Activated CD4-positive, alpha-beta memory T cell treated with anti-CD3 and anti-CD28 coated beads, Interleukin-2, amount 10 ng/mL, durations not matched to agents 7 days and 5 days (primary cell): ENCODE measurements around the gene FKBP5. TPM values are rescaled to one million over a fixed set of nuclear protein-coding genes. Genes with fewer than 3 reads are reported as not detected.
A peak's percentile ranks its signal among the peaks of the same experiment; 100 is the strongest.
"Not testable (repeated sequence)": the region's sequence is repeated elsewhere in the genome, so short reads cannot be mapped to it uniquely, and the experiment has no call there.

Experiments used
- CTCF ChIA-PET: fragments of 350-600 bp; sonication (Branson Sonifier 250); formaldehyde crosslinking; loops from one replicate; lab custom pipeline; 2021; ENCODE audit warnings: antibody characterized with exemption, inconsistent platforms; lab: Charles Lee
- POLR2A ChIA-PET: fragments of 350-600 bp; sonication (Branson Sonifier 250); formaldehyde crosslinking; loops from one replicate; lab custom pipeline; 2021; ENCODE audit warnings: antibody characterized with exemption; lab: Charles Lee
- DNase-seq: peaks from one replicate; pipeline ENCODE4 v3.0.0-alpha.2; 2020
- H3K27ac Mint-ChIP-seq: one replicate; pipeline ENCODE4 v1.8.0; 2021; ENCODE audit warnings: mild to moderate bottlenecking, mixed read lengths
- H3K27me3 Mint-ChIP-seq: one replicate; pipeline ENCODE4 v1.8.0; 2021; ENCODE audit warnings: mixed read lengths
- H3K36me3 Mint-ChIP-seq: one replicate; pipeline ENCODE4 v1.8.0; 2021; ENCODE audit warnings: low read depth, mixed read lengths
- H3K4me1 Mint-ChIP-seq: one replicate; pipeline ENCODE4 v1.8.0; 2021; ENCODE audit warnings: mixed read lengths
- H3K4me3 Mint-ChIP-seq: one replicate; pipeline ENCODE4 v1.8.0; 2021; ENCODE audit warnings: mild to moderate bottlenecking, mixed read lengths
- H3K9me3 Mint-ChIP-seq: one replicate; pipeline ENCODE4 v1.8.0; 2021; ENCODE audit warnings: mixed read lengths
- total RNA-seq, 2 experiments: library from RNA; stranded (reverse); gene quantifications; one replicate each; pipeline ENCODE4 v1.2.3, GENCODE V29; 2021

The FKBP5 gene
- total RNA-seq, result 10 to 100 TPM; 51.1 to 51.5 TPM

GRCh38 chr6:35688605-35689322 lies at the start of gene FKBP5:
TSS of gene FKBP5 (minus strand) at chr6:35688915. CDS start at chr6:35642824, 46,091 bp downstream.
- Mint-ChIP-seq H3K27ac (peak within 1 kb of the TSS; percentile 82), H3K9me3 (no peaks in the 10 kb centered on the region), H3K27me3 (no peaks in the 10 kb centered on the region), H3K36me3 (no peaks in the 10 kb centered on the region), H3K4me1 (peaks cover 15% of the 10 kb centered on the region), H3K4me3 (peak within 1 kb of the TSS; percentile 90)
- POLR2A ChIA-PET, result interaction anchor here (0.8 to 5.3 kb wide), 8 partner anchors 8 to 44 kb away, joined by 3 to 36 read pairs (median 4); no protein-coding TSS in a partner anchor
- peak; percentile 91 for DNase-seq
- CTCF ChIA-PET, result interaction anchor here (1.2 to 1.6 kb wide), 2 partner anchors 47 to 218 kb away, joined by 3 to 5 read pairs; no protein-coding TSS in a partner anchor

GRCh38 chr6:35737413-35738211 lies 48.9 kb upstream of the FKBP5 start:
- Mint-ChIP-seq H3K27me3 (no peaks in the 10 kb centered on the region), H3K27ac (no peak overlapping the region), H3K4me1 (peaks cover 28% of the 10 kb centered on the region), H3K9me3 (no peaks in the 10 kb centered on the region), H3K4me3 (no peak overlapping the region), H3K36me3 (no peaks in the 10 kb centered on the region)
- no peak for DNase-seq
- CTCF ChIA-PET, result interaction anchor here (0.6 to 5.2 kb wide), 42 partner anchors 9 to 393 kb away, joined by 3 to 90 read pairs (median 6); no protein-coding TSS in a partner anchor
- POLR2A ChIA-PET, result interaction anchor here (1.5 to 1.8 kb wide), 2 partner anchors 10 to 153 kb away, joined by 5 to 6 read pairs; no protein-coding TSS in a partner anchor

GRCh38 chr6:35736982-35737412 lies 48.3 kb upstream of the FKBP5 start, which contains the start of gene ARMC12:
TSS of gene ARMC12 (plus strand) at chr6:35737032. CDS start at chr6:35737109, 77 bp downstream.
- no peaks in the 10 kb centered on the region for H3K9me3 Mint-ChIP-seq
- ChIA-PET CTCF (interaction anchor here (0.7 to 5.2 kb wide), 61 partner anchors 9 to 478 kb away, joined by 3 to 90 read pairs (median 5); partner anchors contain the start of genes FKBP5 and ZNF76), POLR2A (interaction anchor here (1.3 to 1.8 kb wide), 4 partner anchors 10 to 155 kb away, joined by 3 to 9 read pairs (median 6); no protein-coding TSS in a partner anchor)
- no peak within 1 kb of the TSS for H3K4me3 Mint-ChIP-seq
- H3K27me3 Mint-ChIP-seq, result no peaks in the 10 kb centered on the region
- DNase-seq, result no peak
- H3K36me3 Mint-ChIP-seq, result no peaks in the 10 kb centered on the region
- peaks cover 33% of the 10 kb centered on the region for H3K4me1 Mint-ChIP-seq
- no peak within 1 kb of the TSS for H3K27ac Mint-ChIP-seq

- Mint-ChIP-seq H3K4me1 (peaks cover 37% of the 10 kb centered on the region), H3K4me3 (no peak overlapping the region), H3K36me3 (no peaks in the 10 kb centered on the region), H3K27me3 (no peaks in the 10 kb centered on the region), H3K27ac (no peak overlapping the region), H3K9me3 (no peaks in the 10 kb centered on the region)
- CTCF ChIA-PET, result interaction anchor here (0.7 to 5.2 kb wide), 57 partner anchors 9 to 477 kb away, joined by 3 to 90 read pairs (median 5); partner anchors contain the start of genes DEF6, FKBP5 and ZNF76
- POLR2A ChIA-PET, result interaction anchor here (0.7 to 1.8 kb wide), 5 partner anchors 9 to 214 kb away, joined by 3 to 9 read pairs (median 5); no protein-coding TSS in a partner anchor
- peak; percentile 85 for DNase-seq
These were observed 47.7 kb upstream of the FKBP5 start for GRCh38 chr6:35736253-35736894.

GRCh38 chr6:35735452-35735851 lies 46.7 kb upstream of the FKBP5 start:
- ChIA-PET CTCF (interaction anchor here (1.1 to 5.2 kb wide), 25 partner anchors 10 to 476 kb away, joined by 3 to 90 read pairs (median 11); partner anchors contain the start of genes FKBP5 and ZNF76), POLR2A (interaction anchor here (1.3 to 1.8 kb wide), 3 partner anchors 48 to 154 kb away, joined by 3 to 9 read pairs (median 5); no protein-coding TSS in a partner anchor)
- Mint-ChIP-seq H3K36me3 (no peaks in the 10 kb centered on the region), H3K9me3 (no peaks in the 10 kb centered on the region), H3K4me1 (peaks cover 45% of the 10 kb centered on the region), H3K27ac (no peak overlapping the region), H3K27me3 (no peaks in the 10 kb centered on the region), H3K4me3 (no peak overlapping the region)
- DNase-seq, result no peak

GRCh38 chr6:35734319-35734718 lies 45.6 kb upstream of the FKBP5 start:
- ChIA-PET POLR2A (interaction anchor here (0.7 to 3.6 kb wide), 5 partner anchors 17 to 91 kb away, joined by 3 to 36 read pairs (median 3); partner anchors contain the start of gene FKBP5), CTCF (interaction anchor here (0.7 to 2.8 kb wide), 12 partner anchors 17 to 170 kb away, joined by 3 to 20 read pairs (median 4); no protein-coding TSS in a partner anchor)
- not testable (repeated sequence) for H3K9me3 Mint-ChIP-seq, DNase-seq, H3K36me3 Mint-ChIP-seq, H3K4me3 Mint-ChIP-seq, H3K27ac Mint-ChIP-seq, H3K27me3 Mint-ChIP-seq
- H3K4me1 Mint-ChIP-seq, result peaks cover 56% of the 10 kb centered on the region

- ChIA-PET POLR2A (interaction anchor here (0.6 to 3.6 kb wide), 4 partner anchors 16 to 59 kb away, joined by 3 to 36 read pairs (median 9); partner anchors contain the start of gene FKBP5), CTCF (interaction anchor here (0.8 to 2.8 kb wide), 11 partner anchors 17 to 165 kb away, joined by 3 to 20 read pairs (median 4); no protein-coding TSS in a partner anchor)
- H3K9me3 Mint-ChIP-seq, result no peaks in the 10 kb centered on the region
- no peak overlapping the region for H3K4me3 Mint-ChIP-seq
- peaks cover 63% of the 10 kb centered on the region for H3K4me1 Mint-ChIP-seq
- DNase-seq, result no peak
- H3K27ac Mint-ChIP-seq, result no peak overlapping the region
- H3K36me3 Mint-ChIP-seq, result no peaks in the 10 kb centered on the region
- H3K27me3 Mint-ChIP-seq, result no peaks in the 10 kb centered on the region
These were observed 44.9 kb upstream of the FKBP5 start for GRCh38 chr6:35733633-35734032.

GRCh38 chr6:35731736-35732532 lies 43.2 kb upstream of the FKBP5 start:
- H3K36me3 Mint-ChIP-seq, result no peaks in the 10 kb centered on the region
- peaks cover 72% of the 10 kb centered on the region for H3K4me1 Mint-ChIP-seq
- no peaks in the 10 kb centered on the region for H3K27me3 Mint-ChIP-seq
- DNase-seq, result peak; percentile 95
- peak overlapping the region; percentile 83 for H3K4me3 Mint-ChIP-seq
- no peaks in the 10 kb centered on the region for H3K9me3 Mint-ChIP-seq
- peak overlapping the region; percentile 94 for H3K27ac Mint-ChIP-seq
- ChIA-PET POLR2A (interaction anchor here (0.6 to 3.6 kb wide), 18 partner anchors 10 to 1993 kb away, joined by 3 to 36 read pairs (median 4); partner anchors contain the start of genes DEF6, FKBP5 and PPARD), CTCF (interaction anchor here (0.6 to 2.8 kb wide), 5 partner anchors 51 to 210 kb away, joined by 3 to 20 read pairs (median 3); no protein-coding TSS in a partner anchor)

- Mint-ChIP-seq H3K4me3 (peak overlapping the region; percentile 83), H3K9me3 (no peaks in the 10 kb centered on the region), H3K27ac (peak overlapping the region; percentile 94), H3K4me1 (peaks cover 77% of the 10 kb centered on the region), H3K27me3 (no peaks in the 10 kb centered on the region), H3K36me3 (no peaks in the 10 kb centered on the region)
- DNase-seq, result peak; percentile 95
- ChIA-PET POLR2A (interaction anchor here (0.6 to 3.6 kb wide), 12 partner anchors 9 to 429 kb away, joined by 3 to 36 read pairs (median 5); partner anchors contain the start of genes FKBP5 and PPARD), CTCF (no interaction called here)
These were observed 42.7 kb upstream of the FKBP5 start for GRCh38 chr6:35731414-35731735.

GRCh38 chr6:35730745-35731413 lies 42.2 kb upstream of the FKBP5 start:
- no peaks in the 10 kb centered on the region for H3K36me3 Mint-ChIP-seq
- DNase-seq, result no peak
- H3K27ac Mint-ChIP-seq, result peak overlapping the region; percentile 94
- ChIA-PET CTCF (no interaction called here), POLR2A (interaction anchor here (0.6 to 3.6 kb wide), 9 partner anchors 9 to 428 kb away, joined by 3 to 36 read pairs (median 6); partner anchors contain the start of genes FKBP5 and PPARD)
- H3K4me3 Mint-ChIP-seq, result peak overlapping the region; percentile 83
- H3K4me1 Mint-ChIP-seq, result peaks cover 77% of the 10 kb centered on the region
- H3K9me3 Mint-ChIP-seq, result no peaks in the 10 kb centered on the region
- no peaks in the 10 kb centered on the region for H3K27me3 Mint-ChIP-seq
